NCI-H146 treated with DMSO at 0.1 percent for 48 hours (cell line): ENCODE measurements around the gene STX16.

Experiments used
- DNase-seq: peaks from one replicate; lab custom pipeline; 2025; ENCODE audit not compliant: unreplicated experiment; lab: John Stamatoyannopoulos, UW

STX16 gene

GRCh38 chr20:58708246-58708931 lies 57.3 kb downstream of the STX16 start:
- DNase-seq = no peak

GRCh38 chr20:58709013-58709702 lies 58.1 kb downstream of the STX16 start:
- DNase-seq = no peak

- no peak for DNase-seq
Measured at GRCh38 chr20:58709703-58710039, 58.6 kb downstream of the STX16 start.

- no peak for DNase-seq
Measured at GRCh38 chr20:58710481-58711265, 59.6 kb downstream of the STX16 start.

- no peak for DNase-seq
Measured at GRCh38 chr20:58711266-58712051, 60.4 kb downstream of the STX16 start.

GRCh38 chr20:58712151-58712791 lies 61.2 kb downstream of the STX16 start:
- no peak for DNase-seq

GRCh38 chr20:58712806-58713731 lies 62.0 kb downstream of the STX16 start:
- DNase-seq = no peak

- DNase-seq = no peak
Measured at GRCh38 chr20:58713801-58714339, 62.8 kb downstream of the STX16 start.

- no peak for DNase-seq
Measured at GRCh38 chr20:58714340-58714922, 63.3 kb downstream of the STX16 start.

- DNase-seq = no peak
Measured at GRCh38 chr20:58714923-58715351, 63.9 kb downstream of the STX16 start.

- no peak for DNase-seq
Measured at GRCh38 chr20:58715391-58715800, 64.3 kb downstream of the STX16 start.

GRCh38 chr20:58715801-58716475 lies 64.9 kb downstream of the STX16 start:
- DNase-seq = no peak

GRCh38 chr20:58716476-58717277 lies 65.6 kb downstream of the STX16 start:
- peak; percentile 26 for DNase-seq

GRCh38 chr20:58717278-58718091 lies 66.4 kb downstream of the STX16 start:
- DNase-seq = no peak

GRCh38 chr20:58718121-58718563 lies 67.1 kb downstream of the STX16 start:
- no peak for DNase-seq

GRCh38 chr20:58718729-58719128 lies 67.6 kb downstream of the STX16 start:
- no peak for DNase-seq

- no peak for DNase-seq
Measured at GRCh38 chr20:58719258-58719657, 68.2 kb downstream of the STX16 start.
